ENCODE measurements around the gene NOD1. TPM values are rescaled to one million over a fixed set of nuclear protein-coding genes. Genes with fewer than 3 reads are reported as not detected.
A peak's percentile ranks its signal among the peaks of the same experiment; 100 is the strongest.

Gene NOD1
- total RNA-seq, 2 donors from 2014 or later = 3.6 to 4.6 TPM

- TF ChIP-seq POLR2A (IDR thresholded peaks at IDR 0.05) (no peak), CTCF (IDR thresholded peaks at IDR 0.05) (no peak)
- H3K9me3 ChIP-seq = no peaks in the 10 kb centered on the region
- no peaks in the 10 kb centered on the region for H3K27me3 ChIP-seq
- ATAC-seq (no peak), DNase-seq (no peak)
- WGBS, 2 donors = 84 to 90% methylated on average over 8 to 20 of the region's 22 CpGs
- no peak overlapping the region for H3K27ac ChIP-seq
- peaks cover 23% of the 10 kb centered on the region for H3K4me1 ChIP-seq
- intact Hi-C loops (cut with DNase I) = no loop called here
- H3K36me3 ChIP-seq (replicated peaks in 1 of 2; ENCODE audit: insufficient read depth in 1 of 2, low read depth in 2 of 2) = peaks cover 0 to 2% of the 10 kb centered on the region in 2 donors
- no peak overlapping the region for H3K4me3 ChIP-seq
Observed at GRCh38 chr7:30450983-30451497, 27.5 kb downstream of the NOD1 start.

GRCh38 chr7:30450240-30450982 lies 28.2 kb downstream of the NOD1 start:
- DNase-seq (peak in 2 of 4 donors; percentile 28 to 58), ATAC-seq (peak; percentile 43)
- Histone ChIP-seq H3K4me1 (peaks cover 23% of the 10 kb centered on the region), H3K27ac (no peak overlapping the region), H3K4me3 (no peak overlapping the region), H3K27me3 (no peaks in the 10 kb centered on the region), H3K36me3 (replicated peaks in 1 of 2; ENCODE audit: insufficient read depth in 1 of 2, low read depth in 2 of 2) (peaks cover 0 to 2% of the 10 kb centered on the region in 2 donors), H3K9me3 (no peaks in the 10 kb centered on the region)
- 31 to 45% methylated on average over 6 of the region's 6 CpGs for WGBS, 2 donors
- TF ChIP-seq CTCF (IDR thresholded peaks at IDR 0.05) (no peak), POLR2A (IDR thresholded peaks at IDR 0.05) (no peak)
- intact Hi-C loops (cut with DNase I) = no loop called here

GRCh38 chr7:30448461-30449189 lies 30.0 kb downstream of the NOD1 start:
- Histone ChIP-seq H3K4me1 (peaks cover 23% of the 10 kb centered on the region), H3K36me3 (replicated peaks in 1 of 2; ENCODE audit: insufficient read depth in 1 of 2, low read depth in 2 of 2) (peaks cover 0 to 2% of the 10 kb centered on the region in 2 donors), H3K9me3 (no peaks in the 10 kb centered on the region), H3K4me3 (no peak overlapping the region), H3K27ac (no peak overlapping the region), H3K27me3 (no peaks in the 10 kb centered on the region)
- DNase-seq (no peak), ATAC-seq (no peak)
- WGBS, 2 donors = 83 to 85% methylated on average over 4 to 10 of the region's 10 CpGs
- TF ChIP-seq POLR2A (IDR thresholded peaks at IDR 0.05) (no peak), CTCF (IDR thresholded peaks at IDR 0.05) (no peak)
- intact Hi-C loops (cut with DNase I) = no loop called here

- ATAC-seq (no peak), DNase-seq (no peak)
- H3K27me3 ChIP-seq = no peaks in the 10 kb centered on the region
- no peaks in the 10 kb centered on the region for H3K9me3 ChIP-seq
- 97 to 99% methylated on average over 8 of the region's 8 CpGs for WGBS, 2 donors
- intact Hi-C loops (cut with DNase I) = no loop called here
- H3K4me1 ChIP-seq = peaks cover 23% of the 10 kb centered on the region
- no peak overlapping the region for H3K27ac ChIP-seq
- H3K36me3 ChIP-seq (replicated peaks in 1 of 2; ENCODE audit: insufficient read depth in 1 of 2, low read depth in 2 of 2) = peaks cover 0 to 2% of the 10 kb centered on the region in 2 donors
- TF ChIP-seq POLR2A (IDR thresholded peaks at IDR 0.05) (no peak), CTCF (IDR thresholded peaks at IDR 0.05) (no peak)
- H3K4me3 ChIP-seq = no peak overlapping the region
Observed at GRCh38 chr7:30447466-30447865, 31.1 kb downstream of the NOD1 start.
